Testis (tissue), 2 donors: ENCODE data around the gene SORCS3.

Experiments
- POLR2A ChIP-seq: fragments of 450-650 bp; IDR thresholded peaks from one replicate; pipeline ENCODE4 v1.6.1; 2017; ENCODE audit warnings: antibody characterized with exemption, mild to moderate bottlenecking, moderate library complexity
- TF ChIP-seq, protein P1 (sequence below), 3 experiments: fragments of 450-650 bp in 2 of 3; fragments of 200-600 bp in 1 of 3; sonication (generic) in 1 of 3; IDR thresholded peaks; one replicate each; pipeline ENCODE4 v1.5.1; 2016 to 2019; ENCODE audit warnings: antibody characterized with exemption in 3 of 3, mild to moderate bottlenecking in 2 of 3, moderate library complexity in 1 of 3

DNA sequence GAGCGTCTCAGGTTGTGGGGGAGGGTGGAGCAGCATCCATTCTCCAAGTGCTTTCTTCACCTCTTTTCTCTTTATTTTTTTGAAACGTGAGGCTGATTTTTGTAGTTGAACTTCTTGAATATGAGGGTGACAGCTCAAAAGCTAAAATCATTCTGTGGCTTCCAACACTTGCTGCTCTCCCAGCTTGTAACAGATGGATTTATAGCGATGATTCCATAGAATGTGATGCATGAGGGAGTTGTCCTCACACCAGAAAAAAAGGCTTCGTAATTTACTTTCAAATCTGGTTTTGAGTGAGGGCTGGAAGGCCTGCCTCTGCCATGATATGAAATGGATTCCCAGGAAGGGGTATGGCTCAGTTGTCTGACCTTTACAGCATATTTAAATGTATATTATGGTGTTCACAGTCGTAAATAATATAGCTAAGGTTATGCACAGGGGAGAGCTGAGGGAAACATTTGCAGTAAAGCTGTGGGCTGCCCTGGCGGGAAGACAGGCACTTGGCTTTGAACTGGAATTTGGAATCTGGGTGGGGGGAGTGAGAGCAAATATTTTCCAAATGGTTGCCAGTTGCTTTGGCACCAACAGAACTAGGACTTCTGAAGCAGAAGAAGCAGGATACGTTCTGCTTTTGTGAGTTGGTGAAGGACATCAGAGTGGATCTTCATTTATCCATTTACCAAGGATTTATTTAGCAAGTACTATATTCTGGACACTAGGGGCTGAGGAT lies 166.7 kb downstream of the SORCS3 start:
- TF ChIP-seq, protein P1, sequence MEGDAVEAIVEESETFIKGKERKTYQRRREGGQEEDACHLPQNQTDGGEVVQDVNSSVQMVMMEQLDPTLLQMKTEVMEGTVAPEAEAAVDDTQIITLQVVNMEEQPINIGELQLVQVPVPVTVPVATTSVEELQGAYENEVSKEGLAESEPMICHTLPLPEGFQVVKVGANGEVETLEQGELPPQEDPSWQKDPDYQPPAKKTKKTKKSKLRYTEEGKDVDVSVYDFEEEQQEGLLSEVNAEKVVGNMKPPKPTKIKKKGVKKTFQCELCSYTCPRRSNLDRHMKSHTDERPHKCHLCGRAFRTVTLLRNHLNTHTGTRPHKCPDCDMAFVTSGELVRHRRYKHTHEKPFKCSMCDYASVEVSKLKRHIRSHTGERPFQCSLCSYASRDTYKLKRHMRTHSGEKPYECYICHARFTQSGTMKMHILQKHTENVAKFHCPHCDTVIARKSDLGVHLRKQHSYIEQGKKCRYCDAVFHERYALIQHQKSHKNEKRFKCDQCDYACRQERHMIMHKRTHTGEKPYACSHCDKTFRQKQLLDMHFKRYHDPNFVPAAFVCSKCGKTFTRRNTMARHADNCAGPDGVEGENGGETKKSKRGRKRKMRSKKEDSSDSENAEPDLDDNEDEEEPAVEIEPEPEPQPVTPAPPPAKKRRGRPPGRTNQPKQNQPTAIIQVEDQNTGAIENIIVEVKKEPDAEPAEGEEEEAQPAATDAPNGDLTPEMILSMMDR (IDR thresholded peaks at IDR 0.05): no peak
- TF ChIP-seq POLR2A: no peak
